AG09309 (cell line): ENCODE data around the gene TSSK1B.

Experiments used
- DNase-seq: peaks from one replicate; pipeline ENCODE4 v3.0.0-alpha.2; 2010; ENCODE audit warnings: low read depth
- H3K4me3 ChIP-seq: 2 replicates; pipeline ENCODE4 v1.5.1; 2011; ENCODE audit warnings: mild to moderate bottlenecking, low read depth, low read length, moderate library complexity; ENCODE audit not compliant: control insufficient read depth
- CTCF ChIP-seq: IDR thresholded peaks from 2 replicates; pipeline ENCODE4 v1.5.1; 2011; ENCODE audit warnings: mild to moderate bottlenecking, low read depth, low read length, inconsistent platforms; ENCODE audit not compliant: insufficient read depth, control insufficient read depth; ENCODE audit errors: missing control alignments

TSSK1B gene

DNA sequence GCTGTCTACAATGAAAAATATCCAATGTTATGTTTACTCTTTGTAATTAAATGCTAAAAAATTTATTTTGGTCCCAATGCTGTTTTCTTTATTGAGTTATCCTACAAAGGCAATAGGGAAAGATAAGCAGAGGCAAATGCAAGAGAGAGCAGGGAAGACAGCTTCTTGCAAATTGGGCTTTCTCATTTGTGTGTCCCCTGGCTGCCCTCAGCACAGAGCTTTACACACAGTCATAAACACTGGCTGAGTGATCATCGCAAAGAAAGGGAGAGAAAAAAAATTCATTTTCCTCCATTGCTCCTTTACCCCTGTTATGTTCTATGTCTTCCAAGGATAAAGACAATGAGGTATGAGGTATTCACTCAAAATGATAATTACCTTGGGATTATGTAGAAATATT lies 2.3 kb upstream of the TSSK1B start:
- H3K4me3 ChIP-seq = no peak overlapping the region
- no peak for DNase-seq
- TF ChIP-seq CTCF = no peak

- TF ChIP-seq CTCF = no peak
- no peak overlapping the region for H3K4me3 ChIP-seq
- no peak for DNase-seq
Measured at GRCh38 chr5:113435575-113435974, 786 bp upstream of the TSSK1B start.

DNA sequence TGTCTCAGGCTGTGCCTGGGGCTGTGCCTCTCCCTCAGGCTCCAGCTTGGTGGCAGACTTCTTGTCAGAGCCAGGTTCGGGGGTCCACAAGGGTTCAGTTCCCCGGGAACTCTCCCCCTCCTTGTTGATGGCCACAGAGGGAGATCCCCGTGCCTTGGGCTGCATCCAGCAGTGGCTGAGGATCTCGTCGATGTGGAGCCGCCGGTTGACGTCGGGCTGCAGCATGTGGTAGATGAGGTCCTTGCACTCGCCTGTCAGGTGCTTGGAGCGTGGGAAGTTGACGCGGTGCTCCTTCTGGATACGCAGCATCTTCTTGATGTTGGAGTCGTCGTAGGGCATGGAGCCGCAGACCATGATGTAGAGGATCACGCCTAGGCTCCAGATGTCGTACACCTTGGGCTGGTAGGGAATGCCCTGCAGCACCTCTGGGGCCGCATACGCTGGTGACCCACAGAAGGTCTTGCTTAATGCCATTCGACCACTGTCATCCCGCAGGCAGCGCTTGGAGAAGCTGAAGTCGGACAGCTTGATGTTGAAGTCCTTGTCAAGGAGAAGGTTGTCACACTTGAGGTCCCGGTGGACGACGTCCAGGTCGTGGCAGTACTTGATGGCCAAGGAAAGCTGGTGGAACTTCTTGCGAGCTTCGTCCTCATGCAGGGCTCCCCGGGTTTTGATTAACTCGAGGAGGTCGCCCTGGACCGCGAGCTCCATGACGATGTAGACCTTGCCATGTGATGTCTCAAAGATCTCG lies 752 bp downstream of the TSSK1B start:
- DNase-seq = no peak
- TF ChIP-seq CTCF = no peak

GRCh38 chr5:113433071-113433470 lies 1.7 kb downstream of the TSSK1B start:
- DNase-seq = no peak
- H3K4me3 ChIP-seq = no peak overlapping the region
- TF ChIP-seq CTCF = no peak

More for the DNA sequence above, 752 bp downstream of the TSSK1B start:
- H3K4me3 ChIP-seq = no peak overlapping the region

DNA sequence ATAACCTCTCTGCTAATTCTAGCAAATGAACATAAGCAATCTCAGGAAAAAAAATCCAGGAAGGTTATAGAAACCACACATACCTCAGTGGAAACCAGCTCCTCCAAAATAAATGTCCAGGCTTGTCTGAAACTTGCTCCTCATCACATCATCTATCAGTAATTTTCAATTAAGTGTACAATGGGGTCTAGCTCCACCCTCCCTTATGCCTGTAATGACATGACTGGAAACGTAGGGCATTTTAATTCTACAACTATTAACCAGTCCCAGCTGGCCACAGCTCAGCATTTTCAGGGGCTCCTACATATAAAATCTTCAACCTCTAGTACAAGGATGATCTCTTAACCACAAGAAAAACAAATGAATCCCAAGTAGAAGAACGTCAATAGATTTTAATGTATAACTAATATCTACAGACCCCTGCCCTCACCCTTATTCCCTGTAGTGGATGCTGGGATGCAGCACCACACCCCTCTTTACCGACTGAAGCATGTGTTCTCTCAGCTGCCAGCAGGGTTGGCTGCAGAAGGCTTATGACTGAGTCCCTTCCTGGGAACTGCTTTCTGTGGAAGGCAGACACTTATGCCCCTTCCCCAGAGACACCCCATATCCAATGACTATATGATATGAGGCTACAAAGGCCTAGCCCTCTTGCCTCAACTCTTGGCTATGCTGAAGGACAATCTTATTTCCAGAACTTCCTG lies 6.8 kb downstream of the TSSK1B start:
- no peak for TF ChIP-seq CTCF
- no peak for DNase-seq
- H3K4me3 ChIP-seq = no peak overlapping the region

DNA sequence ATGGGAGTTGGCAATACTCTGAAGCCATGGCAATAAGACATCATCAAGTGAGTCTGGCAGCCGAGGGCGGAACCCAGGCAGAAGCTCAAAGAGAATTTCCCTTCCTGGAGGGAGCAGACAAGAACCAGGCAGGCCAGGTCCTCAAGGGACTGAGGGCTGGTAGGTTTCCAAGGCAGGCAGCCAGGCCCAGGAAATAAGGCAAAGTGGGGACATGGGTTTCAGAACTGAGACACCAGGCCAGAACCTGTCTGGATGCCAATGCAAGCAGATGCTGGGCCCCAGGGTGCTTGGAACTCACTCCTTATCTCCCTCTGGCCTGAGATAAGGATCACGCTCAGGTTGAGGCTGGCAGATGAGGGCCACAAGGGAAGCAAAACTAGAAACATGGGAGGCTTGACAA lies 8.9 kb downstream of the TSSK1B start:
- no peak overlapping the region for H3K4me3 ChIP-seq
- no peak for DNase-seq
- no peak for TF ChIP-seq CTCF
